Parathyroid adenoma (tissue), 2 donors: Measurements from ENCODE around the gene KCNMB2.

Experiments used
- H2AFZ ChIP-seq: fragments of 300-600 bp; sonication (generic); one replicate; pipeline ENCODE4 v1.7.0; 2017; ENCODE audit warnings: antibody characterized with exemption, mild to moderate bottlenecking
- H3K27ac ChIP-seq: fragments of 300-600 bp; sonication (generic); one replicate; pipeline ENCODE4 v1.7.0; 2017
- H3K27me3 ChIP-seq: fragments of 300-600 bp; sonication (generic); one replicate; pipeline ENCODE4 v1.7.0; 2017; ENCODE audit warnings: low read length; ENCODE audit not compliant: control insufficient read depth, insufficient read depth
- H3K36me3 ChIP-seq: fragments of 300-600 bp; sonication (generic); one replicate; pipeline ENCODE4 v1.7.0; 2017; ENCODE audit warnings: low read length; ENCODE audit not compliant: control insufficient read depth, insufficient read depth
- H3K4me1 ChIP-seq: fragments of 300-600 bp; sonication (generic); one replicate; pipeline ENCODE4 v1.7.0; 2017; ENCODE audit warnings: control low read depth
- H3K4me2 ChIP-seq: fragments of 300-600 bp; sonication (generic); one replicate; pipeline ENCODE4 v1.7.0; 2017; ENCODE audit warnings: low read length
- H3K4me3 ChIP-seq: fragments of 300-600 bp; sonication (generic); one replicate; pipeline ENCODE4 v1.7.0; 2017; ENCODE audit warnings: low read depth, low read length
- H3K79me2 ChIP-seq: fragments of 300-600 bp; sonication (generic); one replicate; pipeline ENCODE4 v1.7.0; 2017; ENCODE audit warnings: control low read depth
- H3K9ac ChIP-seq: fragments of 300-600 bp; sonication (generic); one replicate; pipeline ENCODE4 v1.7.0; 2017; ENCODE audit warnings: mild to moderate bottlenecking
- H3K9me3 ChIP-seq: fragments of 300-600 bp; sonication (generic); one replicate; pipeline ENCODE4 v1.7.0; 2017; ENCODE audit warnings: low read length; ENCODE audit not compliant: control insufficient read depth
- CTCF ChIP-seq: fragments of 300-600 bp; sonication (generic); IDR thresholded peaks from one replicate; pipeline ENCODE4 v1.7.0; 2017; ENCODE audit warnings: antibody characterized with exemption, mild to moderate bottlenecking
- donor health status: primary hyperparathyroidism.

The KCNMB2 gene

GRCh38 chr3:178844916-178845315, 308.7 kb downstream of the KCNMB2 start:
- H3K27ac ChIP-seq, result no peak overlapping the region
- no peaks in the 10 kb centered on the region for H3K36me3 ChIP-seq
- H3K4me1 ChIP-seq, result no peaks in the 10 kb centered on the region
- no peak for TF ChIP-seq CTCF
- no peak overlapping the region for H3K4me2 ChIP-seq
- H3K9ac ChIP-seq, result no peak overlapping the region
- no peak overlapping the region for H3K4me3 ChIP-seq
- no peak overlapping the region for H2AFZ ChIP-seq
- no peaks in the 10 kb centered on the region for H3K79me2 ChIP-seq
- H3K27me3 ChIP-seq, result no peaks in the 10 kb centered on the region
- no peaks in the 10 kb centered on the region for H3K9me3 ChIP-seq

GRCh38 chr3:178845420-178846118, 309.3 kb downstream of the KCNMB2 start:
- no peaks in the 10 kb centered on the region for H3K36me3 ChIP-seq
- no peaks in the 10 kb centered on the region for H3K79me2 ChIP-seq
- no peak overlapping the region for H2AFZ ChIP-seq
- no peak overlapping the region for H3K9ac ChIP-seq
- H3K4me1 ChIP-seq, result no peaks in the 10 kb centered on the region
- H3K9me3 ChIP-seq, result no peaks in the 10 kb centered on the region
- TF ChIP-seq CTCF, result no peak
- no peak overlapping the region for H3K27ac ChIP-seq
- H3K27me3 ChIP-seq, result no peaks in the 10 kb centered on the region
- H3K4me2 ChIP-seq, result no peak overlapping the region
- no peak overlapping the region for H3K4me3 ChIP-seq

GRCh38 chr3:178847190-178847589, 311.0 kb downstream of the KCNMB2 start:
- TF ChIP-seq CTCF, result no peak
- H3K27me3 ChIP-seq, result no peaks in the 10 kb centered on the region
- H3K27ac ChIP-seq, result no peak overlapping the region
- H3K79me2 ChIP-seq, result no peaks in the 10 kb centered on the region
- H3K36me3 ChIP-seq, result no peaks in the 10 kb centered on the region
- H3K9me3 ChIP-seq, result no peaks in the 10 kb centered on the region
- no peak overlapping the region for H3K4me2 ChIP-seq
- H3K9ac ChIP-seq, result no peak overlapping the region
- no peaks in the 10 kb centered on the region for H3K4me1 ChIP-seq
- H2AFZ ChIP-seq, result no peak overlapping the region
- H3K4me3 ChIP-seq, result no peak overlapping the region

GRCh38 chr3:178849199-178849910, 313.1 kb downstream of the KCNMB2 start:
- Histone ChIP-seq H3K27ac (no peak overlapping the region), H3K9ac (no peak overlapping the region), H3K4me2 (no peak overlapping the region), H3K4me3 (no peak overlapping the region), H3K27me3 (no peaks in the 10 kb centered on the region), H3K4me1 (no peaks in the 10 kb centered on the region), H3K9me3 (no peaks in the 10 kb centered on the region), H2AFZ (no peak overlapping the region), H3K79me2 (no peaks in the 10 kb centered on the region), H3K36me3 (no peaks in the 10 kb centered on the region)
- TF ChIP-seq CTCF, result no peak
